AG09319 (cell line): ENCODE results near the gene TAS2R38.

Experiments used
- DNase-seq: peaks from one replicate; pipeline ENCODE4 v3.0.0-alpha.2; 2010; ENCODE audit warnings: low read depth; ENCODE audit errors: extremely low read depth
- CTCF ChIP-seq: IDR thresholded peaks from 2 replicates; pipeline ENCODE4 v1.5.1; 2011; ENCODE audit warnings: low read depth, mild to moderate bottlenecking, inconsistent platforms, low read length, moderate library complexity

Gene TAS2R38

GRCh38 chr7:141941075-141941474 lies 32.5 kb downstream of the TAS2R38 start:
- DNase-seq = no peak
- no peak for TF ChIP-seq CTCF

- no peak for TF ChIP-seq CTCF
- DNase-seq = no peak
Observed at GRCh38 chr7:141930211-141930610, 43.4 kb downstream of the TAS2R38 start.

- no peak for TF ChIP-seq CTCF
- no peak for DNase-seq
Observed at GRCh38 chr7:141928845-141929195, 44.8 kb downstream of the TAS2R38 start.

GRCh38 chr7:141928146-141928844 lies 45.3 kb downstream of the TAS2R38 start:
- no peak for TF ChIP-seq CTCF
- DNase-seq = no peak
